AG09319 (cell line): ENCODE data around the gene PARD3B.

Experiments
- DNase-seq: peaks from one replicate; pipeline ENCODE4 v3.0.0-alpha.2; 2010; ENCODE audit warnings: low read depth; ENCODE audit errors: extremely low read depth
- CTCF ChIP-seq: IDR thresholded peaks from 2 replicates; pipeline ENCODE4 v1.5.1; 2011; ENCODE audit warnings: low read depth, mild to moderate bottlenecking, inconsistent platforms, low read length, moderate library complexity

PARD3B gene

DNA sequence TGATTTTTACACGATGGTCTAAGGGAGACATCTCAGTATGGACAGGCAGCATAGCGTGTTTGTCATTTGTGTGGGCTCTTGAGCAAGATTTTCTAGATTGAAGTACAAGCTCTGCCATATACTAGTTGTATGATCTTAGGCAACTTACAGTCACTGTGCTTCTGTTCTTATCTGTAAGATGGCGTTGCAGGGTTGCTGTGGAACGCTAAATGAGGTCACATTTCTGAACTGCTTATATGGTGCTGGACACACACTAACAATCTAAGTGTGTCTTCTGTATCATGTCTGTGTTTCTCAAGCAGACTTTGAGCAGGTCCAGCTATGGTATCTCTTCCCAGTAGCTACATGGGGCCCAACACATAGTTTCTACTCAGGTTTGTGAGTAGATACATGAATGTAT is 29.2 kb downstream of the PARD3B start:
- TF ChIP-seq CTCF = no peak
- DNase-seq = no peak

DNA sequence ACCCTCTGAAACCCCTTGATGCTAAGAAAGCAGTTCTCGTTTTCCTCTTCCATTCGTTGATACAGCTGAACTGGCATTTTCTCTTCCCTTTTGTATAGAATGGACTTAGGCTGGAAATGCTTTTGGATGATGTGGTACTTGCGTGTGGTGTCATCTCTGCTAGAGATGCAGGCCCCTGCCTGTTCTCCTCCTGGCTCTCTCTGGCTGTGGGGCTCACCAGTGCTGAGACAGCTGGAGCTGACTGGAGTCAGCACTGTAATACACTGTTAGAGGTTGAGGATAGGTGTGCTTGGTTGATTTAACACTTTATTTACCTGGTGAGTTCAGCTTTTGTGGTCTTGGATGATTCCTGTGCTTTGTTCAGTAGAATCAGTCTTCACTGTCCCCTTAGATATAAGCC is 30.2 kb downstream of the PARD3B start:
- no peak for DNase-seq
- TF ChIP-seq CTCF = no peak

DNA sequence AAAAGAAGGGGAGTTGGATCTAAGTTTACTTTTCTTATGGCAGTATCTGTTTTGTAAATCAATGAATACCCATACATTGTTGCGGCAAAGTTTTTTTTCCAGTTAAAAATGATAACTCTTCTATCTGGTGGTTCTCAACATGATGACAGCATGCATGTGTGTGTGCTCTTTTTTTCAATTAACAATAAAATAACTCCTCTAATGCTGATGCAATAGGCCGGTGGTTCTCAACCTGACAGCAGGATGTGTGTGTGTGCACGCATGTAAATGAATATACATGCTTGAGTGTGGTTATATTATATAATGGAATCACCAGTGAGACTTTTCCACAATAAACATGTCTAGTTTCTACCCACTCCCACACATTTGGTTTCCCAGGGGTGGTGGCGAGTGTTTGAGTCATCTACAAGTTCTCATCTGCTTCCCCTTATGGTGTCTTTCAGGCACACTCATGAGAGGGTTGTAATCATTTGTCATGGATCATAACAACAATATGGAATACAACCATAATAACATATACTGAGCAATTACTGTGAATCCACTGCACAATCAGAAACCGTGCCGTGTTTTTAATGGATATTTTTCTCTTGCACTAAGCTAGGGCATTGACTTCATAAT is 31.2 kb downstream of the PARD3B start:
- no peak for TF ChIP-seq CTCF
- no peak for DNase-seq

GRCh38 chr2:204578928-204579598 is 33.8 kb downstream of the PARD3B start:
- no peak for TF ChIP-seq CTCF
- DNase-seq = no peak

DNA sequence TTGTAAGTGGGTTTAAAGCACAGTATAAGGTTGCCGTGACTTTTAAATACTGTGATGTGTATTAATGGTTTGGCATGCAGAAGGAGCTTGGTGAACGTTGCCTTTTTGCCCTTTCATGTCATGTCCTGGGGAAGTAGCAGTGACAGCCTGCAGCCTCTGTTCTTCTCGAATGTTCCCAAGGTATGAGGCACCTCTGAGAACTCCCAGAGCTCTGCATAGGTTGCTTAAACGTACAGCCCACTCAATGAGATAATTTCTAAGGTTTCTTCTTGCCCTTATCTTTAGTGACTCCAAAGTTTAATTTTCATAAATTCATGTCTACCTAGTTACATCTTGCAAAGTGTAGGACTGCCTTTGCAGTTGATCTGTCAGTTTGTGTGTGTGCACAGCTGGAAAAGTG is 36.7 kb downstream of the PARD3B start:
- no peak for TF ChIP-seq CTCF

DNA sequence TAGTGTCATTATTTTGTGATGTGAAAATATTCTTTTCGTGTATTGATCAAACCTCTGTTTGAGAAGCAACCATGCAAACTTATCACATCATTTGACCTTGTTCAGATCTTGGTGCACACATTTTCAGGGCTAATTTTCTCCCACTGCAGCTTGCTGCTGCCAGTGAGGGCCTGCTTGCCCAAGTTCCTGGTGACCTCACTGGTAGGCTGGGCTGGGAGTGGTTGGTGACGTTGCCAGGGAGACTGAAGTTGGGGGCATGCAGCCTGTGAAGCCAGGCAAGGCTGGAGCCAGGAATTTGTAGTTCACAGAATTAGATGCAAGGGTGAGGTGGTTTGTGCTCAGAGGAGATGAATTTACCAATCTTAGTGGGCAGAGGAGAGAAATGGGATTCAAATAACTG is 38.5 kb downstream of the PARD3B start:
- no peak for DNase-seq
- TF ChIP-seq CTCF = no peak

More for the DNA sequence above, 36.7 kb downstream of the PARD3B start:
- no peak for DNase-seq

- DNase-seq = no peak
Observed at GRCh38 chr2:204585930-204586329, 40.7 kb downstream of the PARD3B start.

More at GRCh38 chr2:204585930-204586329, 40.7 kb downstream of the PARD3B start:
- TF ChIP-seq CTCF = no peak
